Superior temporal gyrus (tissue), 1 donor: Measurements from ENCODE around the gene S1PR3.
A peak's percentile ranks its signal among the peaks of the same experiment; 100 is the strongest.
"Not testable (repeated sequence)": the region's sequence is repeated elsewhere in the genome, so short reads cannot be mapped to it uniquely, and the experiment has no call there.

Experiments used
- DNase-seq: peaks from one replicate; pipeline ENCODE4 v3.0.0-alpha.2; 2016; ENCODE audit errors: extremely low spot score

The S1PR3 gene

DNA sequence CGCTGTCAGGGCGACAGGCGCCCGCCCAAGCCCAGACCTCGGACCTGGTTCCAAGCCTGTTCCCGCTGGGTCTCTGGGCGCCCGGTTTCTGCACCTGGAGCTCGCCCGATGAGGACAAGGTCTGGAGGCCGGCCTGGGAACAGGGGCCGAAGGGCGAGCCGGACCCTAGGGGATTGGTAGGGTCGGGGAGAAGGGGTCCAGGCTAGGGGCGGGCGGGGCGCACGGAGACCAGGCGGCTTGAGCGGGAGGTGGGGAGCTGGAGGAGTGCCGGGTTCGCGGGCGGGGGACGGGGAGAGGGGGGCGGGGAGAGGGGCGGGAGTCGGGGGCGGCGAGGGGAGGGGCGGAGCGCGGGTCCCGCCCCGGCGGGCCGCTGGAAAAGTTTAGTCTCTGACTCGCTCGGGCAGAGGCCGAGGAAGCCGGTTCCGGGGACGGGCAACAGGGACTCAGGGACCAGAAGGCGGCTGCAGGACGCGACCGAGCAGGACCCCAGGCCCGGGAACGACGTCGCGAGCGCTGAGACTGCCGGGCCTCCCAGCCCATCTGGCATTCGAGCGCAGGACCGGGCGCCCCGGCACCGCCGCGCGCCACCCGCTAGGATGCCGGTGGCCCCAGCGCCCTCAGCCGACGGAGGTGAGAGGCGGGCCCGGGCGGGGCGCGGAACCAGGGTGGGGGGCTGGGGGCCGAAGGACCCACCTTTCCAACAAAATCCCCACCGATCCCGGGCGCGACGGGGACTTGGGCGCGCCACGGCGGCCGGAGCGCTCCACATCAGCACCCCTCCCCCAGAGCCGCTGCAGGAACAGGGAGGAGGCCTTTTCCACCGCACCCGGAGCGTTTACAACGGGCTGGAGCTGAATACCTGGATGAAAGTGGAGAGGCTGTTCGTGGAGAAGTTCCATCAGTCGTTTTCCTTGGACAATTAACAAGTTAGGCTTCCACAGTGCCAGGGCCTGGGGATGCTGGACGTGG is at the start of gene S1PR3:
Gene S1PR3, plus strand, starts transcription at position 403 of the 969 bp plus-strand sequence. CDS start 9,733 bp downstream, outside the sequence.
- no peak for DNase-seq

DNA sequence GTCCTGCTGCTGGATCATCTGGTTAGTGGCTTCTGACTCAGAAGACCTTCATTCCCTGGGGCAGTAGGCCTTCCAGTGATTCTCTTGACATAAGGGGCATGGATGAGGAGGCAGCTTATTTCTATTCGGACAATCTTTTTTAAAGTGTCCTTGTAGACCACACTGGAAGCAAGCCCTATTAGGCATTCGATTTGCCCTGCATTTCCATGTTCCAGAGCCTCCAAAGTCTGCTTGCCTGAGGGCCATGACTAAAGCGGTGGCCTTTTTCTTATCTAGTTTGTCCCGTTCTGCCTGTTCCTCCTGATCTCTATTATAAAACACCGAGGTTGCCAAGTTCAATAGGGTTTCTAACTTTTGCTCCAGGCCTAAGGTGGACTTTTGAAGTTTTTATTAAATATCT is 49.7 kb upstream of the S1PR3 start:
- DNase-seq = not testable (repeated sequence)

DNA sequence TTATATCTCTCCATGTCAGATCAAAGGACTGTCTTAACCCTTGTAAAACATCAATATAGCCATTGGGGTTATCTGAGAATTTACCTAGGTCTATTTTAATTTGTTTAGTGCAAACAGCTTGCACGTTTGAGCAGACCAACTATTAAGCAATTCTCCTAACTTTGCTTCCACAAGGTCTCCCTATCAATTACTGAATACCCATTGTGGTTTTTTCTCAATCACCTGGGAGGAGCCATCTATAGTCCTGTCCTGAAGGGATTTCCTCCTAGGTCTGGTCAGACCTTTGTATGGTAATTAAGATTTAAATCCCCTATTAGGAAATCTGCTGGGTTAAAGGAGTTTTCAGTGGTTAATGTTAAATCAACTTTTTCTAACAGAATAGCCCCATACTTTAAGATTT is 48.9 kb upstream of the S1PR3 start:
- DNase-seq = no peak

DNA sequence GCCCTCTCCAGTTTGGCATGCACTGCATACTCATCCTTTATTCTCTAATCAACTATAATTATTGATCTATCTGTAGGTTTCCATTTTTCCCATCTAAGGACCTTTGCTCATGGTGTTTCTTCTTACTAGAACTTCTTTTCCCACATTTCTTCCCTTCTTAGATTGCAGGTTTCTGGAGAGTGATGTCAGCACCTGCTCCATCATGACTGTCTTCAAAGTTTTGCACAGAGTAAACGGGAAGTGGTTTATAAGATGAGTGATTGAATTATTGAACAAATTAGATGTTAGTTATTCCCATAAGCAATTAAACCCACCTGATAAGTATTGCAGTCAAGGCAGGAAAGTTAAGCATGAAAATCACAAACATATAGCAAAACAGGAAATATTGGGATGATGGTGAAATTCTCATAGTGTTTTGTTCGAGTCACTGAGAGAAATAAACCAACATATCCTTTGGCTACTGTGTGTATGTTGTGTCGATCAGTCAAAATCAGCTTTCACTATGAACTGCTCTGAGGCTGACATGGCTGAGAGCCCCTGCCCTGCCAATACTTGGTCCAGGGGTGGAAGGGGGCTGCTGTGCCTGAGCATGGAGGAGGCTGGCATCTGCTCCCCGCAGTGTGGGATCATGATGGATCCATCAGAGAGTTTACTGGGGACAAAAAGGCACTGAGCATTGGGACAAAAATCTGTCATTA is 45.5 kb upstream of the S1PR3 start:
- DNase-seq = no peak

DNA sequence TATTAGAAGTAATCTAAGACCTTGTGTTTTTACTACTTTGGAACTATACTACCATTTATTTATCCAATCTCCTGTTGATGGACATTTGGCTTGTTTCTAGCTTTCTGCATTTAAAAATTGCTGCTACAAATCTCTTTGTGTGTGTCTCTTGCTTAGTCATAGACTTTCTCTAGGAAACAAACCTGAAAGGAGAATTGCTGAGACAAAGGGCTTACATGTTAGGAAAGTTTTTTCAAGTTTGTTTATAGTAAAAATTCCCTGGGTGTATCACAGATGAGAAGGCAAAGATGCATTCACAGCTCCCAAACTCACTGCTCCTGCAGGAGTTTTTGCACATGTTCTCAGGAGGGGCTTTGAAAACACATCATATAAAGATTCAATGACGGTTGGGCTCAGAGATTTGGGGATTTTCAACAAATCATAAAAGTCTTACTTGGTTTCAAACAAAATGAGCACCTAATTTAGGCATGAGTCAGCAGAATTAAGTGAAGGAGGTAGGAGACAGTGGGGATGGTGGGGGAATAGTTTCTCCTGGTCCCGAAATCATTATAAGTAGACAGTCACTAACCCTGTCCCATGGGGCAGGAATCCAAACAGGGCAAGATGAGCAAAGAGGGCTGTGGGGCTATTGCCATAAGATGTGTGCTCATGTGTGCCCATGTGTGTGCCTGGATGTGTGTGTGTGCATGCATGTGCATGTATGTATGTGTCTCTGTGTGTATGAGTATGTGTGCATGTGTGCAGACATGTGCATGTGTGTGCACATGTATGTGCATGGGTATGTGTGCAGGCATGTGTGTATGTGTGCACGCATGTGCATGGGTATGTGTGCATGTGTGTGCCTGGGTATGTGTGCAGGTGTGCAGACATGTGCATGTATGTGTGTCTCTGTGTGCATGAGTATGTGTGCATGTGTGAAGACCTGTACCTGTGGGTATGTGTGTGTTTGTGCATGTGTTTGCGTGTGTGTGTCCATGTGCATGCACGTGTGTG is 43.4 kb upstream of the S1PR3 start:
- DNase-seq = no peak

DNA sequence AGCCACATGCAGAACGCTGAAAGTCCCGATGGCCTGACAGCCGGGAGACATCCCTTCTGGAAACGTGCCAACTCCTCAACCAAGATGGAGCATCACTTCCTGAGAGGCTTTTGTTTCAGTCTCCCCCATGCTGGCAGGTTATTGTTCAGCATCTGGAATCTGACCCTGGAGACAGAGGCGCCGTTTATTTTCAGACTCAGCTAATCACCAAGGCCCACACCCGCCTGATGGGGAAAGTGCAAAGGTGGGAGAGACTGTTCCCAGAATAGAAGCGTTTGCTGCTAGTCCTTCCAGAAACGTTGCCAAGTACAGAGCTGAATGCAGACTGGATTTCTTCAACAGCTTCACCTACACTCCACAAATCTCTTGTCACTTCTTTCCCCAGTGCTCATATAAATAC is 41.8 kb upstream of the S1PR3 start:
- DNase-seq = no peak

DNA sequence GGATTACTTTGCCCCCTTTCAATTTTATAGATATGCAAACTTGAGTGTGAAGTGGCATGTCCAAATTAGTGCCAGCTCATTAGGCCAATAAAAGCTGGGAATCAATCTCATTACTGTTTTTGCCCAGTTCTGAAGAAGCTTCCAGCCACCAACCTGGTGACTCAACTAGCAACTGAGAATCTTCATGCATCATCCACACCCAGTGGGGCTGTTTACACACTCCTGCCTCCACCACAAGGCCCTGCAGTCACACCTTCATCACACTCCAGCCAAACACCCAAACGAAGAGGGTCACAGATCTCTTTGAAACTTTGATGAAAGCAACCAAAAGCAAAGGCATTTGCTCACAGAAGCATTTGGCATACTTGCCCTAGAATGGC is 41.3 kb upstream of the S1PR3 start:
- DNase-seq = no peak

DNA sequence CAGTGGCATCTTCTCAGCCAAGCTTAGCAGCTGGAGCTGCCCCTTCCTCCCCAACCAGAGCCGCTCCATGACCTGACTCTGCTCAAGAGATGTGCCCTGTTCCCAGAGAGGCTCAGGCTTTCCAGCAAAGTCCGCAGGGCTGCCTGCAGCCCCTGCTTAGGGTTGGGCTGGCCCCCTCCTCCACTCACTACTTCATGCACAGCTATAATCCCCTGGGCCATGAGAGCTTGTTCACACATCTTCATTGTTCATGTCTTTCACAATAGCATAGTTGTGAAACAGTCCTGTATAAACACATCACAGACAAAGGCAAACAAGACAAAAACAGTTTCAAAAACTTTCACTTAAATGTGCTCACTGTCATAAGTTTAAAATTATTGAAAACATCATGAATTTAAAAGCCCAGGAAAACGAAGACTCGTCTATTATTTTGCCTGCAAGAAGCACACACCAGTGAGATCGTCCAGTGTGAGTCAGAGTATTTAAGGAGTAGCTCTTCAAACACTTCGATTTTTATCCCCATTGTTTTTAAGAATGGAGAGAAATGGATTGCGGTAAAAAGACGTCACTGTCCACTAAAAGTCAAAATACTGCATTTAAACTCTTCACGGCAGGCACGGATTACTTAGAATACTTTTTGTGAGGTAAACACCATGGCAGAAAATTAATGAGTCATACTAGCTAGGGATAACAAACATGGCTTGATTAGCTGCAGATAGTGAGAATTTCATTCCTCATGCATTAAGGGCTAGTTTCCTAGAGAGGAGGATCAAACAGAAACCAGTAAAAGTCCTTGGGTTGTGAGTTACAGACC is 40.7 kb upstream of the S1PR3 start:
- peak; percentile 16 for DNase-seq

DNA sequence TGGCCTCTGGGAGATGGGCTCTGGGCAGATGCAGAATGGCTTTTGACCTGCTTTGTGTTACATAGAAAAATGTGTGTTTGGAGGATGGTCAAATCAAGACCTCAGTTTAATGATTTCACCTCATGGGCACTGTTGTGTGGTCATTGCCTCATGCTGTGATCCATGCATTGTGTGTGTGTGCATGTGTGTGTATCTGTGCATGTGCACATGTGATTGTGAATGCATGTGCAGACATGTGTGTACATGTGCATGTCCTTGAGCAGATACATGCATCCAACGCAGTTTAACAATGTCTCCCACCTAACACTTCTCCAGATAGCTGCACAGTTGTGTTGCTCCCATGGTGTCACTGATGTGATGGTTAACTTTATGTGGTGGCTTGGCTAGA is 40.1 kb upstream of the S1PR3 start:
- DNase-seq = no peak

DNA sequence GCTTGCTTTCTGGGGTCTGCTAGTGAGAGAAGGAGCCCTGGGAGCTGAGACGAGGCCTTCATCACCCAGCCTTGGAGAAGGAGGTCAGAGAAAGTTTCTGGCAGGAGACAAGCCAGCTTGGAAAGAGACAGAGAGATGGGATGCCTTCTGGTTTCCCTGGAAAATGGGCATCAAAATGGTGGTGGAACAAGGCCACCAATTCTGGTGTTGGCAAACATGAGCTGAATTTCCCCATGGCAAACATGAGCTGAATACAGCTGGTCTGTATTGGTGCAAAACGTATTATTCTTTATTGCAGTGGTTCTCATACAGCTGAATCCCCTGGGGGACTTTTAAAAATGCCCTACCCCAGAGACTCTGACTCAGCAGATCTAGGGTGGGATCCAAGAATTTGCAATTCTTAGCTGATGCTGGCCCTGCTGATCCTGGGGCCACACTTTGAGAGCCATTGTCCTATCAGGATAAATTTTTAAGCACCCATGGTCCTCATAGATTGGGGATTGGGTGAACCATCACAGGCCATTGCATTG is 39.1 kb upstream of the S1PR3 start:
- DNase-seq = no peak

DNA sequence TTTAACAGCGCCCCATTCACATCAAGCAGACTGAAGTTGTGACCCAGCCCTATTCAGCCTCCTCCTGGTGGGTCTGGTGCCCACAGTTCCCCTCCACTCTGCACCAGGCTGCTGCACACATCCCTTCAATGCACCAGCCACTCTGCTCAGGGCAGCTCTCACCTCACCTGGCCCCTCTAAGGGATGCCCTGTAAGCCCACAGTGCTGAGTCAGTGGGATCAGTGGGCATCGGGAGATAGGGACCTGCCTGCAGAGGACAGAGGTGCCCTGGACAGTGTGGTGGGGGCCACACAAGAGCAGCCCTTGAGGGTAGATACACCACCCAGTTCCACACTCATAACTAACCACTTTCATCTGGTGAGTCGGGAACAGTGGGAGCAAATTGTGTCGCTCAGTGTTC is 38.3 kb upstream of the S1PR3 start:
- DNase-seq = no peak

DNA sequence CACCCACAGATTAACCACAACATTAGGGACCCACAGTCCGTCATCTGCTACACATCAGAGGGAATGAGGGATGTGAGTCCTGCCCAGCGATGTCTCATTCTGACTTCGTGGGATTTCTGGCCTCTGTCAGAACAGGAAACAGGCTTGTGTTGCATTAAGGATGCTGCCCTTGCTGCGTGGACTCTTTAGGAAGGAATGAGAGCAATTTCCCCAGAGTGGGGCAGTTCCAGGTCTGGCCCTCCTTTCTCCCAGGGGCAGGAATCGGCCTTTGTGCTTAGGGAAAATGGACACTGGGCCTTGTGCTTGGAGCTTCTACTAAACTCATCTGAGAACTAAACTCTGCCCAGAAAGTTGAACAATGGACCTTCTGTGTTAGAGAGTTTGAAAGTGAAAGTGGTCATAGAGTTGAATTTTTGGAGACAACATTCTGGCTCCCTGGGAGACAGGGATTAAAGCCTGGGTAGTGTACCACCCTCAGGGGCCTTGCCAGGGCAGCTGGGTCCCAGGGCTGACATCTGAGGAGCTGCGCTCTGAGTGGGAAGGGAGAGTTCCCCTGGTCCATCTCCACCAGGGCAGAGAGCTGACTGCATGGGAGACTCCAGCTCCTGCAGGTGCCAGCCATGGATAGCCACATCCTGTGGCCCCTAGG is 37.8 kb upstream of the S1PR3 start:
- DNase-seq = peak; percentile 33

DNA sequence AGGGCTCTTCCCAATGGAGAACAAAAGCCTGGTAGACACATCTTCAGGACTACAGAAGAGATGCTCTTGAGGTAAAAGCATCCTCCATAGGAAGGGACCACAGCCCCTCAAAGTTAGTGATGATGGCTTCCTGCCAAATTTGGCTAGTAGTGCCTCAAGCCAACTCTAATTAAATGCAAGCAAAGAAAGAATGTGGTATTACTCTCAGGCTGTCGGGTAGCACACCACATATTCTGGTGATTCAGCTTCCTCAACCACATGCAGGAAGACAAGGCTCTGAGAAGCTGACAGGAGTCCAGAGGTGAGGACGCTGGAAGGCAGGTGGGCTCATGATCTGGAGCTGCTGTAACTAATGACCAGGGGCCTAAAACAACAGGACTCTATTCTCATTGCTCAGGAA is 37.2 kb upstream of the S1PR3 start:
- DNase-seq = no peak

DNA sequence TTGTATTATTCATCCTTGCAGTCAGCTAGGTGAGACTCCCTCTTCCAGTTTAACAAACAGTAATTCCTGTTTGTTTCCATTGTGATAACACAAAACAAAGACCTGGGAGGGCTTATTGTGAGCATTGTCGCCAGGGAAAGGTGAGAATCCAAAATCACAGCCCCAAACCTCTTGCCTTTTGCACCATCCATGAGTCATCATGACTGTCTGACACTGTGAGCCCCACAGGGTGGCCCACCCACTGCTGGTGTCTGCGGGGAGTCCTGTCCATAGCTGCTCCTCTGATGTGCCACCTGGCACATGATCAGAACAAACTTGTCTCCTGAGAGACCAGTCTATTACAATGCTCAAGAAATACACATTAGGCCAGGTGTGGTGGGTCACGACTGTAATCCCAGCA is 33.7 kb upstream of the S1PR3 start:
- no peak for DNase-seq

DNA sequence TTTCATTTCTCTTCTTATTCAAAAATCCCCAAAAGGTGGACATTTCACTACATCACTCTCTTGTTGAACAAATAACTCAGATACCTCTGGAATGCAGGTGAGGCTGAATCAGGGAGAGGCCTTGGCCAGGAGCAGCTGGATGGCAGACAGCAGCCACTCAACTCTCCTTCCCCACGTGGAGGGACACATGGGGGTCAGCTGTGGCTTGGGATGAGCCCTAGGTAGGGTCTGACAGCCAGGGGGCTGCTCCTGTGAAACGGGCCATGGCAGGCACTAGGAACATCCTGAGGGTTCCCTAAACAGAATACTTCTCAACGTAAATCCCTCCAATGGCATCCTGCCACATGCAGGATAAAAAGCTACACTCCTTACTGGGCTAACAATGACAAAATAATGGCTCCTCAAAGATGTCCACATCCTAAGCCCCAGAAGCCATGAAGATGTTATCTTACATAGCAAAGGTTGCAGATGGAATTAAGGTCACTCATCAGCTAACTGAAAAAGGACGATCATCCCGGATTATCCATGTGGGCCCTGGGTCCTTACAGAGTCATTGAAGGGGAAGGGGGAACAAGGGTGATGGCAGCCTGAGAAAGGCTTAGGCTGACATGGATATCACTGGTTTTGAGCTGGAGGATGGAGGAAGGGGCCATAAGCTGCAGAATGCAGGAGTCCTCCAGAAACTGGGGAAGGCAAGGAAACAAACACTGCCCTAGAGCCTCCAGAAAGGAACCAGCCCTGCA is 31.4 kb upstream of the S1PR3 start:
- no peak for DNase-seq

DNA sequence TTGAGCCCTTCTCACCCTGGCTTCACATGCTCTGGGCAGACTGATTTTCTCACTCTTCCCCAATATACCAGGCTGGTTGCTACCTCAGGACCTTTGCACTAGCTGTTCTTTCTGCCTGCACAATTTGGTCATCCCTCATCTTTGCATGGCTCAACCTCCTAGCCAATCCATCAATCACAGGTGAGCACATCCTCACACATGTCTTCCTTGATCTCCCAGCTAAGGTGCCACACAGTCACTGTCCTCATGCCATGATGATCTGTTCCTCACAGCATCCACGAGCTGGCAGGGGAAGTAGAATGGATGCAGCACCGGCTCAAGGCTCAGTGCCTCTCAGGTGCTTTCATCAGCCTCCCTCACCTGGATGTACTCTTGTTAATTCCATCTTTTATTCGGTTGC is 30.6 kb upstream of the S1PR3 start:
- no peak for DNase-seq

DNA sequence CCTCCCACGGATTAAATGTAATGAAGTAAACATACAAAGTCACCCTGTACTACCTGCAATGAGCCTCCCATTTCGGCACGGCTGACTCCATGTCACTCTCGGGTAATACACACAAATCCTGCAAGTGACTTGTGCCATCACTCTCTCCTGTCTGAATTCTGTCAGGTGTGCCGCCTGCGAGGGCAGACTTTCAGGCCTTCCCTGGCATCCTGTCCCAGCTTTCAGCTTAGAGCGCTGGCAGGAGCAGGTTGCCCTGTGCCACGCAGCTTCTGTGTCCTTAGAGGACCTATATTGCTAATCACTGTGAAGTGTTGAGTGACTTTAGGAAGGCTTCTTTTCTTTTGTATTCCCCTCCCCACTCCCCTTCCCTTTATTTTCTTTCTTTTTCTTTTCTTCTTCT is 25.8 kb upstream of the S1PR3 start:
- no peak for DNase-seq

DNA sequence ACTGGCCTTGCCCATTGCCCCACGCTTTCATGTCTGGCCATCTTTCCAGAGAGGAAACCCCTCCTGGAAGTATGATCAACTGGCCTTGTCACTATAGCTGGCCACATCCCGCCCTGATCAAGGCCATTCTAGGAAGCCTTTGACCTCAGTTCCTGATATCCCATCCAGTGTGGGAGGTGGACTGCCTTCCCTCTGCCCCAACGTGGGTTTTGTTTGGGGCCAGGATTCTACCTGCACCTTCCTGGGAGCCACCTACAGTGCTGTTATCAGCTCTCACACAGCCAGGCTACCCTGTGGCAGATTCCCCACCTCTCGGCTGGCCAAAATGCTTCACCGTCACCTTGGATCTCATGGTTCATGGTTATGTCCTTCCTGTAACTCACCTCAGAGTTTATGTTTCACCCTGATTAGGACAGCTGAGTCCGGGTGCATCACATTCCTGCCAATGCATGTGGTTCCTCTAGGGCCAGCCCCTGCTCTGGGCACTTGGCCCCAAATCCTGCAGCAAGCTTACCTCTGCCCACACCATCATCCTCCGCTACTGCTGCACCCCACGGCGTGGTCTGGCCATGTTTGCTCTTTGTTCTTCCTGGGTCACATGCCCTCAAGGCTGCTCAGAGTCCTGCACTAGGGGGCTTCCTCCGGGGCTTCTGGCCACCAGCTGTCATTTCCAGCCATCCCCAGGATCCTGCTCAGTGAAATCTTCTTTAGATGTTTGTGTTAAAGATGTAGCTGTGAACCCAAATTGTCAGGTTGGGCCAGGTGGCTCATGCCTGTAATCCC is 24.2 kb upstream of the S1PR3 start:
- no peak for DNase-seq

DNA sequence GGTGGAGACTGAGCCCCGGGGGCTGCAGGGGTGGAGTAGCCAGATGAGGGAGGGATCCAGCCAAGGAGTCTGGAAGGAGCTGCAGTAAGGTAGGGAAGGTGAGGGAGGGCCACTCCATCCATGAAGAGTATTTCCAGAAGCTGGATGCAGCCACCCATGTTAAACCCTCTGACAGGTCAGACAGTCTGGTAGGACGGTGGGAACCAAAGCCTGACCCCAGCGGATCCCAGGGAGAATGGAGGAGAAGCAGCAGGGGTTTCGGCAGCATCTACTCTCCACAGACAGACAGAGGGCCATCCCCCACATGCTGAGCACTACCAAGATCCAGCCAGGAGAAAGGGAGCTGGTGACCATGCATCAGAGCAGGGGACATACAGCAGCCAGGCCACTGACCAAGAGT is 22.5 kb upstream of the S1PR3 start:
- DNase-seq = no peak
